HPDE6-E6E7 (cell line): ENCODE results near the gene MLXIP.
"Not testable (repeated sequence)": the region's sequence is repeated elsewhere in the genome, so short reads cannot be mapped to it uniquely, and the experiment has no call there.

Source experiments
- DNase-seq: peaks from one replicate; pipeline ENCODE4 v3.0.0; 2011; ENCODE audit warnings: missing footprints; ENCODE audit errors: extremely low spot score

MLXIP gene

GRCh38 chr12:122078141-122079032 lies at the start of gene MLXIP:
TSS of gene MLXIP (plus strand) at chr12:122078756. CDS start at chr12:122078854, 98 bp downstream.
- peak; percentile 84 for DNase-seq

- DNase-seq = no peak
Measured at GRCh38 chr12:122028905-122029560, 49.5 kb upstream of the MLXIP start.

GRCh38 chr12:122029620-122030423 lies 48.7 kb upstream of the MLXIP start:
- DNase-seq = peak; percentile 89

- DNase-seq = no peak
Measured at GRCh38 chr12:122030424-122031035, 48.0 kb upstream of the MLXIP start.

- peak; percentile 19 for DNase-seq
Measured at GRCh38 chr12:122031342-122032216, 47.0 kb upstream of the MLXIP start.

- no peak for DNase-seq
Measured at GRCh38 chr12:122032580-122032979, 46.0 kb upstream of the MLXIP start.

GRCh38 chr12:122035292-122035691 lies 43.3 kb upstream of the MLXIP start:
- DNase-seq = peak; percentile 42

GRCh38 chr12:122036153-122036552 lies 42.4 kb upstream of the MLXIP start:
- DNase-seq = no peak

GRCh38 chr12:122040579-122041386 lies 37.8 kb upstream of the MLXIP start:
- no peak for DNase-seq

GRCh38 chr12:122041458-122041857 lies 37.1 kb upstream of the MLXIP start:
- not testable (repeated sequence) for DNase-seq

GRCh38 chr12:122042910-122043309 lies 35.6 kb upstream of the MLXIP start:
- no peak for DNase-seq

GRCh38 chr12:122043476-122043875 lies 35.1 kb upstream of the MLXIP start:
- DNase-seq = no peak

- no peak for DNase-seq
Measured at GRCh38 chr12:122045262-122045661, 33.3 kb upstream of the MLXIP start.

GRCh38 chr12:122046145-122046544 lies 32.4 kb upstream of the MLXIP start:
- no peak for DNase-seq

- no peak for DNase-seq
Measured at GRCh38 chr12:122048151-122048550, 30.4 kb upstream of the MLXIP start.

GRCh38 chr12:122049827-122050226 lies 28.7 kb upstream of the MLXIP start:
- DNase-seq = no peak

GRCh38 chr12:122050706-122051105 lies 27.9 kb upstream of the MLXIP start:
- no peak for DNase-seq

GRCh38 chr12:122051231-122051876 lies 27.2 kb upstream of the MLXIP start:
- no peak for DNase-seq

- DNase-seq = no peak
Measured at GRCh38 chr12:122052285-122052684, 26.3 kb upstream of the MLXIP start.
